HG02870 (cell line): ENCODE measurements around the gene ZNF534.
"Not testable (repeated sequence)": the region's sequence is repeated elsewhere in the genome, so short reads cannot be mapped to it uniquely, and the experiment has no call there.

Experiments used
- ATAC-seq: cut with Tn5 transposase; IDR thresholded peaks from one replicate; pipeline ENCODE4 v1.9.1; 2021; ENCODE audit warnings: mild to moderate bottlenecking, moderate library complexity; ENCODE audit not compliant: unreplicated experiment

Gene ZNF534

DNA sequence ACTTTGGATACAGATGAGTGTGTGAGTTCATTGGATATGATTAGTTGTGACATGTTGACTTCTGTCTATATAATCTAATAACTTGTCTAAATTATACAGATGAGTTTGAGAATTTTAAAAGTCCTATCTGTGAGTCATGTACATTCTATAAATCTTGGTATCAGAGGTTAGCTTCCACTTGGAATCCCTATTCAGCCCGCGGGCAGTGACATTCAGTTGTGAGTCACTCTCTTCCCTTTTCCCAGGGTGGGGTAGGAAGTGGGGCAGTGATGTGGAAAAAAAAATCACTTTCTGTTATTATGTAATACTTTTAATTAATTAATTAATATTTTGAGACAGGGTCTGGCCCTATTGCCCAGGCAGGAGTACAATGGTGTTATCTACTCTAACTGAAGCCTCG is 65.6 kb downstream of the ZNF534 start:
- ATAC-seq, result no peak

DNA sequence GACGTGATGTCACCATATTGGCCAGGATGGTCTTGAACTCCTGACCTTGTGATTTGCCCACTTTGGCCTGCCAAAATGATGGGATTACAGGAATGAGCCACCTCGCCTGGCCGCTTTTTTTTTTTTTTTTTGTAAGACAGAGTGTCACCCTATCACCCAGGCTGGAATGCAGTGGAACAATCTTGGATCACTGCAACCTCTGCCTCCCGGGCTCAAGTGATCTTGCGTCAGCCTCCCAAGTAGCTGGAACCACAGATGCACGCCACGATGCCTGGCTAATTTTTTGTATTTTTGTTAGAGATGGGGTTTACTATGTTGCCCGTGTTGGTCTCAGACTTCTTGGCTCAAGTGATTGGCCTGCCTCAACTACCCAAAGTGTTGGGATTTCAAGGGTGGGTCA is 69.6 kb downstream of the ZNF534 start:
- no peak for ATAC-seq

DNA sequence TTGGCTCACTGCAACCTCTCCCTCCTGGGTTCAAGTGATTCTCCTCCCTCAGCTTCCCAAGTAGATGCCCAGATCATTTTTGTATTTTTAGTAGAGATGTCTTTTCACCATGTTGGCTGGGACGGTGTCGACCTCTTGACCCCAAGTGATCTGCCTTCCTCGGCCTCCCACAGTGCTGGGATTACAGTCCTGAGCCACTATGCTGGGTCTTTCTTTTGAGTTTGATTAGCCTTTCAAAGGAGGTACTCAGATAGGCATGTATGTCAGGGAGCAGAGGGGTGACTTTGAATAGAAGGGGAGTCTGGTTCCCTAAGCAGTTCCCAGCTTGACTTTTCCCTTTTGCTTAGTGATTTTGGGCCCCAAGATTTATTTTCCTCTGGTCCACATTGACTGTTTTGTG is 71.5 kb downstream of the ZNF534 start:
- not testable (repeated sequence) for ATAC-seq

GRCh38 chr19:52500991-52501390 is 72.0 kb downstream of the ZNF534 start:
- ATAC-seq, result not testable (repeated sequence)
